HepG2 (cell line): ENCODE data around the gene ABCB10. TPM values are rescaled to one million over a fixed set of nuclear protein-coding genes. Genes with fewer than 3 reads are reported as not detected.

Experiments
- HOXA7 ChIP-seq: sonication (generic); formaldehyde crosslinking; IDR thresholded peaks from 2 replicates; pipeline ENCODE4 v1.8.1; 2022; ENCODE audit warnings: mild to moderate bottlenecking, missing genetic modification reagents, moderate library complexity
- KDM2A ChIP-seq: sonication (generic); formaldehyde crosslinking; IDR thresholded peaks from 2 replicates; pipeline ENCODE4 v1.4.0; 2020; ENCODE audit warnings: low read depth, missing genetic modification reagents, borderline replicate concordance
- KLF9 ChIP-seq: IDR thresholded peaks from 2 replicates; pipeline ENCODE4 v1.6.1; 2016; ENCODE audit warnings: low read depth
- MAFK ChIP-seq, 2 experiments: IDR thresholded peaks in 1 of 2; conservative IDR thresholded peaks in 1 of 2; 2 replicates each; pipeline ENCODE4 v1.6.1; 2011; ENCODE audit warnings: improper control_type of control experiment in 2 of 2, low read length in 2 of 2
- MYC ChIP-seq: sonication (generic); formaldehyde crosslinking; IDR thresholded peaks from 2 replicates; pipeline ENCODE4 v1.9.0; 2021; ENCODE audit warnings: missing genetic modification reagents, borderline replicate concordance
- NCOR1 ChIP-seq: fragments of 200-600 bp; sonication (generic); IDR thresholded peaks from 2 replicates; pipeline ENCODE4 v1.7.0; 2017; ENCODE audit warnings: antibody characterized with exemption, low read length, borderline replicate concordance
- NR3C1 ChIP-seq: sonication (generic); formaldehyde crosslinking; IDR thresholded peaks from 2 replicates; pipeline ENCODE4 v1.4.0; 2020; ENCODE audit warnings: missing genetic modification reagents
- PHF5A ChIP-seq: IDR thresholded peaks from one replicate; pipeline ENCODE4 v1.6.1; 2018; ENCODE audit warnings: low read depth, missing genetic modification reagents; ENCODE audit not compliant: unreplicated experiment
- RARA ChIP-seq: IDR thresholded peaks from 2 replicates; pipeline ENCODE4 v1.6.1; 2016; ENCODE audit warnings: missing genetic modification reagents, missing compliant biosample characterization
- SP2 ChIP-seq: sonication (generic); formaldehyde crosslinking; IDR thresholded peaks from 2 replicates; pipeline ENCODE4 v1.5.1; 2020; ENCODE audit warnings: mild to moderate bottlenecking, missing genetic modification reagents
- SRY ChIP-seq: sonication (generic); formaldehyde crosslinking; IDR thresholded peaks from 2 replicates; pipeline ENCODE4 v1.8.0; 2022; ENCODE audit warnings: mild to moderate bottlenecking, missing genetic modification reagents
- THAP11 ChIP-seq: IDR thresholded peaks from 2 replicates; pipeline ENCODE4 v1.6.1; 2016; ENCODE audit warnings: missing biosample characterization, missing genetic modification reagents
- ZBTB21 ChIP-seq: sonication (generic); formaldehyde crosslinking; IDR thresholded peaks from 2 replicates; pipeline ENCODE4 v1.4.0; 2020; ENCODE audit warnings: missing genetic modification reagents
- ZC3H13 ChIP-seq: sonication (generic); formaldehyde crosslinking; IDR thresholded peaks from 2 replicates; pipeline ENCODE4 v1.8.1; 2023; ENCODE audit warnings: mild to moderate bottlenecking, missing genetic modification reagents, moderate library complexity
- ZFX ChIP-seq: sonication (generic); formaldehyde crosslinking; IDR thresholded peaks from 2 replicates; pipeline ENCODE4 v1.4.0; 2020; ENCODE audit warnings: mild to moderate bottlenecking, low read depth, missing genetic modification reagents, moderate library complexity
- ZHX2 ChIP-seq, 2 experiments: sonication (generic) in 1 of 2; formaldehyde crosslinking in 1 of 2; IDR thresholded peaks; 2 replicates each; pipeline versions ENCODE4 v1.6.1 to v1.9.0; 2014 to 2022; ENCODE audit warnings: antibody characterized with exemption in 1 of 2, borderline replicate concordance in 1 of 2, inconsistent platforms in 1 of 2, low read depth in 1 of 2, missing genetic modification reagents in 1 of 2
- ZNF335 ChIP-seq: sonication (generic); formaldehyde crosslinking; IDR thresholded peaks from 2 replicates; pipeline ENCODE4 v1.4.0; 2020; ENCODE audit warnings: missing genetic modification reagents
- ZNF468 ChIP-seq: sonication (generic); formaldehyde crosslinking; IDR thresholded peaks from 2 replicates; pipeline ENCODE4 v1.8.0; 2022; ENCODE audit warnings: mild to moderate bottlenecking, moderate library complexity, missing genetic modification reagents
- ZNF589 ChIP-seq: sonication (generic); formaldehyde crosslinking; conservative IDR thresholded peaks from 2 replicates; pipeline ENCODE4 v1.8.0; 2022; ENCODE audit warnings: mild to moderate bottlenecking, moderate library complexity, missing genetic modification reagents
- ZNF766 ChIP-seq: sonication (generic); formaldehyde crosslinking; IDR thresholded peaks from 2 replicates; pipeline ENCODE4 v1.5.0; 2020; ENCODE audit warnings: missing genetic modification reagents, borderline replicate concordance
- ZNF792 ChIP-seq: IDR thresholded peaks from 2 replicates; pipeline ENCODE4 v1.6.1; 2016
- polyA plus RNA-seq, 8 experiments: library from polyadenylated mRNA; depleted of rRNA in 3 of 8; stranded (reverse) in 7 of 8; unstranded in 1 of 8; fragments of >200 nt; fragmentation: Illumina TruSeq in 4 of 8; extraction: Trizol in 4 of 8; gene quantifications; 2 replicates each; pipeline versions ENCODE4 v1.2.1 to v1.2.3, GENCODE V29; 2011 to 2016; ENCODE audit warnings: low read depth in 4 of 8, missing spikeins in 1 of 8, mixed read lengths in 1 of 8; ENCODE audit not compliant: insufficient read depth in 1 of 8
- total RNA-seq, 5 experiments: library from RNA; depleted of rRNA; stranded (reverse); fragments of >200 nt; fragmentation: Illumina TruSeq; extraction: Trizol; gene quantifications; 2 replicates each; pipeline ENCODE4 v1.2.3, GENCODE V29; 2016; ENCODE audit warnings: low read depth in 1 of 5
- TF ChIP-seq, protein P1 (sequence below): sonication (generic); formaldehyde crosslinking; IDR thresholded peaks from 2 replicates; pipeline ENCODE4 v1.8.1; 2022; ENCODE audit warnings: mild to moderate bottlenecking, missing genetic modification reagents
- TF ChIP-seq, protein P2 (sequence below): IDR thresholded peaks from 2 replicates; pipeline ENCODE4 v1.6.1; 2016; ENCODE audit warnings: low read depth, borderline replicate concordance
- TF ChIP-seq, protein P3 (sequence below): IDR thresholded peaks from 2 replicates; pipeline ENCODE4 v1.6.1; 2016

Gene ABCB10
- total and polyA plus RNA-seq, 2 of the 13 experiments (the other 11 are each of a cell fraction or from before 2014, with no cell fraction given), result 11.2 to 28.9 TPM

GRCh38 chr1:229557913-229558414 is 543 bp downstream of the ABCB10 start (continued):
- TF ChIP-seq SRY (CRISPR knock-in tag) (peak; percentile 2; the same call in 1 of the 2 replicates), ZBTB21 (CRISPR knock-in tag) (no peak), ZNF335 (CRISPR knock-in tag) (no peak), MAFK (conservative IDR thresholded peaks at IDR 0.05 in 1 of 2, IDR thresholded peaks at IDR 0.05 in 1 of 2; ENCODE audit: low read length in 2 of 2) (no peak), KDM2A (CRISPR knock-in tag) (peak; percentile 30; the same call in 1 of the 2 replicates), THAP11 (CRISPR knock-in tag) (no peak), NR3C1 (CRISPR knock-in tag) (no peak), ZNF468 (no peak), PHF5A (CRISPR knock-in tag) (no peak), NCOR1 (no peak), ZNF766 (CRISPR knock-in tag) (no peak), ZHX2 (IDR thresholded peaks at IDR 0.05; ENCODE audit: low read depth) (no peak), ZHX2 (CRISPR knock-in tag; IDR thresholded peaks at IDR 0.05; ENCODE audit: borderline replicate concordance) (no peak), HOXA7 (CRISPR knock-in tag) (no peak), ZC3H13 (CRISPR knock-in tag) (no peak), SP2 (CRISPR knock-in tag) (no peak), ZNF792 (no peak), ZFX (CRISPR knock-in tag) (peak; percentile 51; the same call in 1 of the 2 replicates), KLF9 (CRISPR knock-in tag) (no peak), ZNF589 (CRISPR knock-in tag) (no peak), MYC (no peak), RARA (CRISPR knock-in tag) (no peak)
- TF ChIP-seq, protein P1, sequence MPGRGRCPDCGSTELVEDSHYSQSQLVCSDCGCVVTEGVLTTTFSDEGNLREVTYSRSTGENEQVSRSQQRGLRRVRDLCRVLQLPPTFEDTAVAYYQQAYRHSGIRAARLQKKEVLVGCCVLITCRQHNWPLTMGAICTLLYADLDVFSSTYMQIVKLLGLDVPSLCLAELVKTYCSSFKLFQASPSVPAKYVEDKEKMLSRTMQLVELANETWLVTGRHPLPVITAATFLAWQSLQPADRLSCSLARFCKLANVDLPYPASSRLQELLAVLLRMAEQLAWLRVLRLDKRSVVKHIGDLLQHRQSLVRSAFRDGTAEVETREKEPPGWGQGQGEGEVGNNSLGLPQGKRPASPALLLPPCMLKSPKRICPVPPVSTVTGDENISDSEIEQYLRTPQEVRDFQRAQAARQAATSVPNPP (CRISPR knock-in tag), result no peak
- TF ChIP-seq, protein P2, sequence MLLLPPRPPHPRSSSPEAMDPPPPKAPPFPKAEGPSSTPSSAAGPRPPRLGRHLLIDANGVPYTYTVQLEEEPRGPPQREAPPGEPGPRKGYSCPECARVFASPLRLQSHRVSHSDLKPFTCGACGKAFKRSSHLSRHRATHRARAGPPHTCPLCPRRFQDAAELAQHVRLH (CRISPR knock-in tag), result no peak
- TF ChIP-seq, protein P3, sequence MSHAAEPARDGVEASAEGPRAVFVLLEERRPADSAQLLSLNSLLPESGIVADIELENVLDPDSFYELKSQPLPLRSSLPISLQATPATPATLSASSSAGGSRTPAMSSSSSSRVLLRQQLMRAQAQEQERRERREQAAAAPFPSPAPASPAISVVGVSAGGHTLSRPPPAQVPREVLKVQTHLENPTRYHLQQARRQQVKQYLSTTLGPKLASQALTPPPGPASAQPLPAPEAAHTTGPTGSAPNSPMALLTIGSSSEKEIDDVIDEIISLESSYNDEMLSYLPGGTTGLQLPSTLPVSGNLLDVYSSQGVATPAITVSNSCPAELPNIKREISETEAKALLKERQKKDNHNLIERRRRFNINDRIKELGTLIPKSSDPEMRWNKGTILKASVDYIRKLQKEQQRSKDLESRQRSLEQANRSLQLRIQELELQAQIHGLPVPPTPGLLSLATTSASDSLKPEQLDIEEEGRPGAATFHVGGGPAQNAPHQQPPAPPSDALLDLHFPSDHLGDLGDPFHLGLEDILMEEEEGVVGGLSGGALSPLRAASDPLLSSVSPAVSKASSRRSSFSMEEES, result no peak
